OCI-LY3 (cell line): ENCODE measurements around the gene TBX2.

ENCODE experiments used
- H2AFZ ChIP-seq: fragments of 200-600, 300-600 bp; shearing (Covaris generic); 2 replicates; pipeline ENCODE4 v1.6.0; 2014; ENCODE audit warnings: antibody characterized with exemption, low read depth, low read length
- H3K27ac ChIP-seq: fragments of 200-600, 300-600 bp; sonication (generic); 2 replicates; pipeline ENCODE4 v1.5.1; 2014; ENCODE audit warnings: mild to moderate bottlenecking, low read length, moderate library complexity, mixed read lengths
- H3K27me3 ChIP-seq: fragments of 200-600, 300-600 bp; sonication (generic); 2 replicates; pipeline ENCODE4 v1.6.1; 2014; ENCODE audit warnings: low read depth, low read length, mixed read lengths
- H3K36me3 ChIP-seq: fragments of 200-600, 300-600 bp; sonication (generic); replicated peaks from 2 replicates; pipeline ENCODE3; 2014; ENCODE audit warnings: low read depth, low read length, mixed read lengths
- H3K4me1 ChIP-seq: fragments of 300-600, 200-600 bp; sonication (generic); 2 replicates; pipeline ENCODE4 v1.6.1; 2014; ENCODE audit warnings: low read length, mixed read lengths
- H3K4me2 ChIP-seq: fragments of 200-600, 300-600 bp; sonication (generic); 2 replicates; pipeline ENCODE4 v1.6.1; 2014; ENCODE audit warnings: low read length, mixed read lengths
- H3K4me3 ChIP-seq: fragments of 300-600, 200-600 bp; sonication (generic); 2 replicates; pipeline ENCODE4 v1.5.1; 2014; ENCODE audit warnings: antibody characterized with exemption, mild to moderate bottlenecking, low read length, moderate library complexity
- H3K79me2 ChIP-seq: fragments of 300-600, 200-600 bp; shearing (Covaris generic); 2 replicates; pipeline ENCODE4 v1.6.1; 2014; ENCODE audit warnings: mild to moderate bottlenecking, low read length, mixed read lengths
- H3K9ac ChIP-seq: fragments of 300-600, 200-600 bp; shearing (Covaris generic); 2 replicates; pipeline ENCODE4 v1.6.0; 2014; ENCODE audit warnings: mild to moderate bottlenecking, low read length, moderate library complexity
- H3K9me3 ChIP-seq: fragments of 200-600, 300-600 bp; shearing (Covaris generic); 2 replicates; pipeline ENCODE4 v1.6.1; 2014; ENCODE audit warnings: low read length, mixed read lengths; ENCODE audit not compliant: insufficient read depth
- H4K20me1 ChIP-seq: fragments of 200-600, 300-600 bp; sonication (generic); 2 replicates; pipeline ENCODE4 v1.6.1; 2016; ENCODE audit warnings: low read length, mixed read lengths; ENCODE audit not compliant: insufficient read depth
- CTCF ChIP-seq: fragments of 200-600, 300-600 bp; sonication (generic); IDR thresholded peaks from 2 replicates; pipeline ENCODE4 v1.5.1; 2014; ENCODE audit warnings: antibody characterized with exemption, low read length, low read depth
- EZH2phosphoT487 ChIP-seq: fragments of 200-600 bp; shearing (Covaris generic); IDR thresholded peaks from 2 replicates; pipeline ENCODE4 v1.6.1; 2018; ENCODE audit warnings: antibody characterized with exemption, mixed run types, low read depth

Gene TBX2

GRCh38 chr17:61449707-61450640 lies 50.3 kb downstream of the TBX2 start:
- H3K9ac ChIP-seq: no peak overlapping the region
- H3K4me2 ChIP-seq: no peak overlapping the region
- peaks cover 6% of the 10 kb centered on the region; the same call in 1 of the 2 replicates for H3K4me1 ChIP-seq
- TF ChIP-seq CTCF: no peak
- TF ChIP-seq EZH2phosphoT487: no peak
- H3K27ac ChIP-seq: no peak overlapping the region
- no peak overlapping the region for H3K4me3 ChIP-seq
- H2AFZ ChIP-seq: no peak overlapping the region
- no peaks in the 10 kb centered on the region for H3K36me3 ChIP-seq
- H4K20me1 ChIP-seq: no peaks in the 10 kb centered on the region
- H3K27me3 ChIP-seq: no peaks in the 10 kb centered on the region
- no peaks in the 10 kb centered on the region for H3K79me2 ChIP-seq
- no peaks in the 10 kb centered on the region for H3K9me3 ChIP-seq

- Histone ChIP-seq H3K9ac (no peak overlapping the region), H2AFZ (no peak overlapping the region), H3K4me3 (no peak overlapping the region), H4K20me1 (no peaks in the 10 kb centered on the region), H3K9me3 (no peaks in the 10 kb centered on the region), H3K36me3 (no peaks in the 10 kb centered on the region), H3K4me2 (no peak overlapping the region), H3K27me3 (no peaks in the 10 kb centered on the region), H3K79me2 (no peaks in the 10 kb centered on the region), H3K4me1 (peaks cover 6% of the 10 kb centered on the region; the same call in 1 of the 2 replicates), H3K27ac (no peak overlapping the region)
- no peak for TF ChIP-seq CTCF
Measured at GRCh38 chr17:61450641-61451537, 51.2 kb downstream of the TBX2 start.

GRCh38 chr17:61451538-61452300 lies 52.1 kb downstream of the TBX2 start:
- Histone ChIP-seq H3K9ac (no peak overlapping the region), H2AFZ (no peak overlapping the region), H3K27ac (no peak overlapping the region), H3K4me2 (no peak overlapping the region), H3K36me3 (no peaks in the 10 kb centered on the region), H3K27me3 (no peaks in the 10 kb centered on the region), H3K4me1 (peaks cover 6% of the 10 kb centered on the region; the same call in 1 of the 2 replicates), H3K4me3 (no peak overlapping the region), H3K9me3 (no peaks in the 10 kb centered on the region), H4K20me1 (no peaks in the 10 kb centered on the region), H3K79me2 (no peaks in the 10 kb centered on the region)
- TF ChIP-seq CTCF: no peak
- no peak for TF ChIP-seq EZH2phosphoT487
